ENCODE results near the gene KIF12.

The KIF12 gene

DNA sequence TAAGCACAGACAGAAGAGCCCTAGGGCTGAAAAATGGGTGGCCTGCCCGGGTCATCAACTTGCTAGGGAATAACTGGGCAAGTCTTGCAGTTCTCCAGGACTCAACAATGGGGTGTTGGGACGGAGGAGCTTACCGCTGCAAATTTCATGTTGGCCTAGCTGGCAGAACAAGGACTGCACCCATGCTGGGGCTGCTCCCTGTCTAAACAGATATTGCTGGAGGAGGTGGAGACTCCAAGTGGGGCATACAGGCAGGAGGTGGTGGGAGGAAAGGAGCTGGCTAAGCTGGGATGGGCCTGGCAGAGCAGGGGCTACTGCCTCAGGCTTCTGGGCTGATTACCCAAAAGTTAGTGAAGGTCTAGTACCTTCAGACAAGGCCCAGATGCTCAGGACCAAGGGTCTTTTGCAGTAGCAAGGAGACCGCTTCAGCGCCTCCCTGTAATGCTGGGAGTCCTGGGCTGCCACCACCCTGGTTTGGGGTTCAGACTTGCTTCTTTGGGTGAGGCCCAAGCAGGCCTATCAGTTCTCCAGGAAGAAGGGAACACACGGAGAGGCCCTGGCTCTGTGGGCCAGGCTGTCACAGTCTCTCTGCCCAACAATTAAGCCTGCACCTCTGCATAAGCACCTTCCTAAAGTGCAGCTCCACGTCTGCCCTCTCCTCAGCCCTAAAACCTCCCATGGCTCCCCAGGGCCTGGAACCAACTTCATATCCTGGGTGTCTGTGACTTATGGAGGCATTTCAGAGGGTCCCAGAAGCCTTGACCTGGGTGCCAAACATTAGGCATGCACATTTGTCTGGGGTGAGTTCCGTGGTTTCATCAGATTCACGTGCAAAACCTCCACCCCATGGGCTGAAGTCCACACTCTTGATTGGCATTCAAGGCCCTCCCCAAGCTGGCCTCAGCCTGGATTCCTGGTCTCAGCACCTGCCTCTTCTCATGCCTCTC lies 24.2 kb upstream of the KIF12 start:
- no peak for FAIRE-seq
- TF ChIP-seq, protein P1, sequence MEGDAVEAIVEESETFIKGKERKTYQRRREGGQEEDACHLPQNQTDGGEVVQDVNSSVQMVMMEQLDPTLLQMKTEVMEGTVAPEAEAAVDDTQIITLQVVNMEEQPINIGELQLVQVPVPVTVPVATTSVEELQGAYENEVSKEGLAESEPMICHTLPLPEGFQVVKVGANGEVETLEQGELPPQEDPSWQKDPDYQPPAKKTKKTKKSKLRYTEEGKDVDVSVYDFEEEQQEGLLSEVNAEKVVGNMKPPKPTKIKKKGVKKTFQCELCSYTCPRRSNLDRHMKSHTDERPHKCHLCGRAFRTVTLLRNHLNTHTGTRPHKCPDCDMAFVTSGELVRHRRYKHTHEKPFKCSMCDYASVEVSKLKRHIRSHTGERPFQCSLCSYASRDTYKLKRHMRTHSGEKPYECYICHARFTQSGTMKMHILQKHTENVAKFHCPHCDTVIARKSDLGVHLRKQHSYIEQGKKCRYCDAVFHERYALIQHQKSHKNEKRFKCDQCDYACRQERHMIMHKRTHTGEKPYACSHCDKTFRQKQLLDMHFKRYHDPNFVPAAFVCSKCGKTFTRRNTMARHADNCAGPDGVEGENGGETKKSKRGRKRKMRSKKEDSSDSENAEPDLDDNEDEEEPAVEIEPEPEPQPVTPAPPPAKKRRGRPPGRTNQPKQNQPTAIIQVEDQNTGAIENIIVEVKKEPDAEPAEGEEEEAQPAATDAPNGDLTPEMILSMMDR (IDR thresholded peaks at IDR 0.05; ENCODE audit: insufficient read depth, missing control alignments): no peak
- no peak for DNase-seq (ENCODE audit: insufficient read length, low spot score)

DNA sequence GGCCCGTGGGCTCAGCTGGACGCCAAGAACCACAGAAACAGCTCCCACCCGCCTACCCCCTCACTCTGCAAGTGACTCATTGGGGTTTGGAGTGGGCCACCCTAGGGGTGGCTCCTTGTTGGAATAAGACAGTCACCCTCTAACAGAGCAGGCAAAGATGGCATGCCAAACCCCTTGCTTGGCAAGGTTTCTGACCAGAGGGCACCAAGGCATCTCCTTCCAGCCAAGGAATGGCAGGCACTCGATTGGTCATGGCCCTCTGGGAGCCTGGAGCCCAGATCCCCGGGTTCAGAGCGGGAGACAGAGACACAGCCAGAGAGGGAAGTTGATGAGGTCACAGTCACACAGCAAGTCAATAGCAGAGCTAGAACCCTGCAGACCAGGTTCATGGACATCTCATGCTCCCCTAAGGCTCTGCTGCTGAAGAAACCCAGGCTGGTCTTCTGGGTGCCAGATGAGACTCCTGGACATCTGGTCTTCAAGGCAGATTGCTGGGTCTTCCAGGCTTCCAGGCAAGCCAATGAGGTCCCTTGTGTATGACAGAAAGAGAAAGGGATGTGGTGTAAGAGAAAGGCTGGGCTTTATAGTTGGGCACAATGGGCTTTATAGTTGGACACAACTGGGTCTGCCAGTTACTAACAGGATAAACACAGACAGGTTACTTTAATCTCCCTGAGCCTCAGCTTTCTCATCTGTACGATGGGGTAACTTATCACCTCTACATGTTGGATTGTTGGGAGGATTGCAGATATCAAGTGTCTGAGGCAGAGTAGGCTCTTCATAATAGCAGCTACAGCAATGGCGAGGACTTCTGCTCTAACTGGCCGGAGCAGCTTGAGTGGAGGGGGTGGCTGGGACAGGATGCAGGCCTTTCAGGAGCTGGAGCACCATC lies 23.3 kb upstream of the KIF12 start:
- DNase-seq (ENCODE audit: insufficient read length, low spot score) (no peak), FAIRE-seq (no peak)
- TF ChIP-seq, protein P1 (IDR thresholded peaks at IDR 0.05; ENCODE audit: insufficient read depth, missing control alignments): no peak

DNA sequence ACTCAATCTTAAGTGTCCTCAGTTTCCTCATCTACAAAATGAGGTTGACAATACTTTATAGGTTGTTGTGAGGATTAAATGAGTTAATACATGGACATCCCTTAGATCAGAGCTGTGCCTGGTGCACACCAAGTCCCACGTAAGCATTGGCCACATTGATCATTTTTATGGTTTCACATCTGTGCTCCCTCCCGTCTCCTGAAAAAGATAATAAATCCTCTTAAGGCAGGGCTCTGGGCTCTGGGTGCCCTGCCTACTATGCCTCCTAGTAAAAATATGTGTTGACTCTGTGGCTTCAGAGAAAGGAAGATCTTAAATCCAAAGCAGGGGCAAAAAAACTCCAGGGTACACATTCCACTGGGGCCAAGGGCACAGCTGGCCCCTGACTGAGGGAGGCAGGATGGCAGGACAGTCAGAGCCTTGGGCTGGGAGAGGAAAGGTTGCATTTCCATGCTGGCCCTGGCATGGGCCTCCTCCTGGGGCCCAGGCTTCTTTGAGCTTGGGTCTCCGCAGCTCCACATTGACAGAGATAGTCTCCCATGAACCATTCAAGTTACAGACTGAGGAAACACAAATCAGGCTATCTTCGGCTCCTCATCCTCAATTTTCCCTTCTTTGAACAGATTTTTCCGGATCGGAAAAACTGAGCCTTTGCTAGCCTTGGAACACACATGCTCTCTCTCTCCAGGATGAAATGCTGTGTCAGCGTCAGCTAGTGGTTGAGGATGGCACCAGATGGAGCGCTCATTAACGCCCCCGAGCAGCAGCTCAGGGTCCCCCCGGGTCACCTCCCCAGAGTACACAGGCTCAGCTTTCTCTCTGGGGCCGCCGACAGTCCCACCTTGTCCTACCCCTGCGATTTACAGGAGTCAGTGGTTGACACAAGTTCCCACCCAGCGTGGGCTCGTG lies 22.4 kb upstream of the KIF12 start:
- DNase-seq (ENCODE audit: insufficient read length, low spot score): no peak
- FAIRE-seq: no peak
- TF ChIP-seq, protein P1 (IDR thresholded peaks at IDR 0.05; ENCODE audit: insufficient read depth, missing control alignments): no peak

DNA sequence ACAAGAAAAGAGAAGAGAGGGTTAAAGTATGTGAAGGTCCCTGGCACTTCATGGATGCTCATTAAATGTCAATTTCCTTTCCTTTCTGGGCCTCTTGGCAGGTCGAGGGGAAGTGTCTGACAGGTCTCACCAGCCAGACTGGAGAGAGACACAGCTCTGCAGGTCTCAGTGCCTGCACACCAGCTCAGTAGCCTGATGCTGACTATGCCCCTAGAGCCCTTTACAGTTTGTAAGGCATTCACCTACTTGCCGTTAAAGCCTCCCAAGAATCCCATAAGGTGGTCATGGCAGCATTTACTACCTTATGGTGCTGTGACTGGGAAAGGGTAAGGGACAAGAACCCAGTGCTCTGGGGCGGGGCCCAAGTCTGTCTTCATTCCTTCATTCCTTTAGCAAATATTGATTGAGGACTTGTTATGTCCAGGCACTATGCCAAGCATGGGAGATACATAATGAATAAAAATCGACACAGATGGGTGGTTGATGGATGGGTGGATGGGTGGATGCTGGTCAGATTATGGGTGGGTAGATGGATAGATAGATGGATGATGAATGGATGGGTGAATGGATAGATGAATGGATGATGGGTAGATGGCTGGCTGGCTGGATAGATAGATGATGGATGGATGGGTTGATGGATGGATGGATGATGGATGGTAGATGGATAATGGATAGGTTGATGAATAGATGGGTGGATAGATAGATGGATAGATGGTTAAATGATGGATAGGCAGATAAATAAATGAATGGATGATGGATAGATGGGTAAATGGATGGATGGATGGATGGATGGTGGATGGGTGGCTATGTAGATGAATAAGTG lies 21.3 kb upstream of the KIF12 start:
- TF ChIP-seq, protein P1 (IDR thresholded peaks at IDR 0.05; ENCODE audit: insufficient read depth, missing control alignments): no peak
- DNase-seq (ENCODE audit: insufficient read length, low spot score) (no peak), FAIRE-seq (no peak)

DNA sequence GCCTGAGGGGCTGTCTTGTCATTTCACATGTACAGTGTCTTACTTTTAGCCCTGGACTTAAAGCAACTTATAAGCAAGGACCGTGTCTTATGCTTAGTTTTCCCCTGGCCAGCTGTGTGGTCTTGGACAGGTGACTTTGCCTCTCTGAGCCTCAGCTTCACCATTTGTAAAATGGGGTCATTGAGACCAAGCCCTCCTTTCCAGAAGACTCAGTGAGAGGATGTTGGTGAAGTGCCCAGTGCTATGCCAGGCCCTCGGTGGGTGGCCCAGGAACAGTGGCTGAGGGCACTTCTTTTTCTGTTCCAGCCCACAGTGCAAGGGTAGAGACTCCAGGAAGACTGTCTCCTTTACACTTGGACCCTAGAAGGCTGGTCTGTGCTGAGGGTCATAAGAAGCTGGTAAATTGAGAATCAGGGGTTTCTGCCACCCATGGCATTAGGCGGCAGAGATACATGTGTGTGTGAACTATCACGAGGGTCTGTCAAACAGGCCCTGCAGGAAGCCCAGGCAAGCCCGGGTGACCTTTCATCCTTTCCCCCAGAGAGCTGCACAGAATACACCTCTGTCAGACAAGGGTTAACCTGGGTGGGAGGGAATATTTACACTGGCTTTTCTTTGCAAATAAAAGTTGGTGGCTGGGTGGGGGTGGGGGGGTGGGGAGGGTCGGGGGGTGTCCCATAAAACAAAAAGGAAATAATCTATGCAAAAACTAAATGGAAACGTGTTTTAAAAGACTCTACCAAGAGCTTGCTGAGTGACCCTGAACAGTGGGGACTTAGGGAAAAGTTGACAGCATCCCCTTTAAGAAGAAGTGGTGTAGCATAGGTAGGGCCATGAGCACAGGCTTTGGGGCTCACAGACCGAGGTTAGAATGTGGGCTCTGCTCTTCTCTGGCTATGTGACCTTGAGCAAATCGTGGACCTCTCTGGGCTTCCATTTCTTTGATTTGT lies 20.4 kb upstream of the KIF12 start:
- DNase-seq (ENCODE audit: insufficient read length, low spot score): no peak
- no peak for FAIRE-seq
- TF ChIP-seq, protein P1 (IDR thresholded peaks at IDR 0.05; ENCODE audit: insufficient read depth, missing control alignments): no peak

Measured in D721Med (cell line).